Measurements from ENCODE around the gene TOGARAM2.
"Not testable (repeated sequence)": the region's sequence is repeated elsewhere in the genome, so short reads cannot be mapped to it uniquely, and the experiment has no call there.

The TOGARAM2 gene

GRCh38 chr2:28977176-28977875, 3.8 kb upstream of the TOGARAM2 start:
- no peak for DNase-seq

DNA sequence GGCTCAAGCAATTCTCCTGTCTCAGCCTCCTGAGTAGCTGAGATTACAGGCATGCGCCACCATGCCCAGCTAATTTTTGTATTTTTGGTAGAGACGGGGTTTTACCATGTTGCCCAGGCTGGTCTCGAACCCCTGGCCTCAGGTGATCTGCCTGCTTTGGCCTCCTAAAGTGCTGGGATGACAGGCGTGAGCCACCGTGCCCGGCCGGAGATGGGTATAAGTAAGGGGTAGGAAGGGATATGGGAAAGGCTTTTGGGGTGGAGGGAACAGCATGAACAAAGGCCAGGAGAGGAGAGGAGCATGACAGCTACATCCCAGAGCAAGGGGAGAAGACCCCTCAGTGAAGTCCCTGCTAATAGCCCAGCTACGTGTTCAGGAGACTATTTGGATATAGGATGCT, 3.1 kb upstream of the TOGARAM2 start:
- DNase-seq = not testable (repeated sequence)

DNA sequence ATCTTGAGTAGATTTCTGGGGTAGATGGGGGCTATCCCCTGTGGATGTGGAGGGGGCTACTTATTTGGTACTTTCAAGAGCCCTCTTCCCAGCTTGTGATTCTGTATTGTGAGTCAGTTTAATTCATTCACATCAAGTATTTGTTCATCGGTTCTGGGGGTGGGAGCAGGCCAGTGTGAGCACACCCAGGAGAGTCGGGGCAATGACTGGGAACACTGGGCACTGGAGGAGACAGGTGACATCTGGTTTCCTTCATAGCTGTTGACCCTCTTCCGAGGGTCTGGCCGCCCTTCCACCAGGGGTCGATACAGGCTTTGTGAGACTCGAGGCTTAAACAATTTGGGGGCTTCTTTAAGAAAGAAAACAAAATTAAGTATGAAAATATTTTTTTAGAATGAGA, 2.5 kb upstream of the TOGARAM2 start:
- no peak for DNase-seq

GRCh38 chr2:28979041-28979440, 2.1 kb upstream of the TOGARAM2 start:
- DNase-seq = no peak

DNA sequence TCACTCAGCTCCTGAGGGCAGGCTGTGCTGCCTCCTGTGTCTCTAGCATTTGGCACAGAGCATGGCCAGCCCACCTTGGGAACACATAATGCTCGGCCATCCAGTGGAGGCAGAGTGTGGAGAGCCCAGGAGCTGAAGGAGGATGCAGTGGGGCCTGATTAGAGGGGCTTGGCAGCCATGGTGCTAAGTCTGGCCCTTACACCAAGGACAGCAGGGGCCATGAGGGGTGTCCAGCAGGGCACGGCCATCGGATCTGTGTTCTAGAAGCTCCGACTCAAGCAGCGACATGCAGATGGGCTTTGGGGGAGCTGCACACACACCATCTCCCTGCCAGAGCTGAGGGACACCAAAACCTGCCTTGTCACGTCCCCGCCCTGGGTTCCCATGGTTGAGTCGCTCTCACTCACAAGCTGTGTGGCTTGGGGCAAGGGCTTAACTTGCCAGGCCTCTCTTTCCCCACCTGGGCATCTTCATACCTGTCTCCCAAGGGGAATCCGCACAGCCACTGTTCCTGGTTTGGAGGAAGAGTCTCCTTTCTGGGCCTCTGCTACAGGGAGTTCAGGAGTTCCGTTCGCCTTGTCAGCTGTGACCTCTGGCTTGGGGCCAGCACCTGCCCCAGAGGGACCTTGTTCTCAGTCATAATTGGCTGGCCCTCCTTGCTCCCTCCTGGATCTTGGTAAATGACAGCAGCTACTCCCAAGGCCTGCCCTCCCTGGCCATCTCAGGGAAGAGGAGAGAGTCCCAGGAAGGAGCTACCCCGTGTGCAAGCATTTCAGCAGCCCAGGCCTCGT, 1.3 kb upstream of the TOGARAM2 start:
- peak; percentile 25 for DNase-seq

DNA sequence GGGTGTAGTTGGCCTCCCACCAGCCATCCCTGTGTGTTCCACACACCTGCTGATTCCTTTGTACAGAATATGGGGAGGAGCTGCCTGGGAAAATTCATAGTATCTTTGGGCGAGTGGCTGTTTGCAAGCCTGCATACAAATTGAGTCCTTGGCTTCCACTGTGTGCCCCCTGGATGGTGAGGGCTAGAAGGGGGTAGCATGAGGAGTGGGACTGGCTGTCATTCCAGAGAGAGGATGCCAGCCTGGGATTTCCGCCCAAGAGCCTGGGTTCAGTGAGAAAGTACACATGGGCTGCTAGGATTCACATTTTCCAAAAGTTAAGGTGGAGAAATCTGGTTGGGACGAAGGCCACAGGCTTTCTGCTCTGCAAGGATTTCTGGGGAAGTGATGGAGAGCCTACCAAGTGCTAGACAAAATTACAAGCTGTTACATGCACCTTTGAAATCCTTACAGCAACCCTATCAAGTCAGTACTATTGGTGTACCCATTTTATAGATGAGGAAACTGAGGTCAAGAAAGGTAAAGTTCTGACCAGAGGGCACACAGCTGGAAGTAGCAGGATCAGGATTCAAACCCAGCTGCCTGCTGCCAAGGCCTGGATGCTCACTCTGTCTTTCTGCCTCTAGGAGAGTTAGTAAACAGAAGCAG, 606 bp upstream of the TOGARAM2 start:
- DNase-seq = no peak

DNA sequence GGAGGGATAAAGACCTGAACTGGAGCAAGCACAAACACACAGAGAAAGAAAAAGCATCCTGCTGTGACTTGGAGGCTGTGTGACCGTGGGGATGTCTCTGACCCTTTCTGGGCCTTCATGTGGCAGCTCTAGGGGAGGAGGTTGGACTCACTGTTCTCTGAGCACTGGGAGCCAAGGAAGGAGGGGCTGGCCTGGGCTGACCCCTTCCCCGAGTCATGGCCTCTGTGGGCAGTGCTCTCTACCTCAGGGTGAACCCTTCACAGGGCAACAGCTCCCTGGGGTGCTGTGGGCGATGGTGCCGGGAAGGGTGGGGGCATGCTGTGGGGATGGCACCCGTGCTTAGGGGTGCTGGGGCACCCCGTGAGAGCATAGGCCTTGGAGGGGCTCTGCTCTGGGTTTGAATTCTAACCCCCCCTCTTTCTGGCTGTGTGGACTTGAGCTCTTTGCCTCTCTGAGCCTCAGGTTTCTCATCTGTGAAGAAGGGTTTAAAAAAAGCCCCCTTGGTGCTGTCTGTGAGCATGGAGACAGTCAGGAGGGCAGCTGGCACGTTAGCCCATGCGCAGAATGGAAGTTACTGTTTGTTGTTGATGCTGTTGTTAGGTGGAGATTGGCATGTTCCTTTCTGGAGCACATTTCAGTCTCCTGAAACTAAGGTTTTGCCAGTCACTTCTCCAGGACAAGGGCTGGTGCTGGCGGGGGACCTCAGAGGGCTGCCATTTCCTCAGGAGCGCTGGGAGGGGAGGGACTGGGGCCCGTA, 700 bp downstream of the TOGARAM2 start:
- no peak for DNase-seq

GRCh38 chr2:28982381-28982950, 1.4 kb downstream of the TOGARAM2 start:
- no peak for DNase-seq

- DNase-seq = no peak
Measured at GRCh38 chr2:28986429-28986828, 5.3 kb downstream of the TOGARAM2 start.

GRCh38 chr2:28989973-28990372, 8.9 kb downstream of the TOGARAM2 start:
- no peak for DNase-seq

DNA sequence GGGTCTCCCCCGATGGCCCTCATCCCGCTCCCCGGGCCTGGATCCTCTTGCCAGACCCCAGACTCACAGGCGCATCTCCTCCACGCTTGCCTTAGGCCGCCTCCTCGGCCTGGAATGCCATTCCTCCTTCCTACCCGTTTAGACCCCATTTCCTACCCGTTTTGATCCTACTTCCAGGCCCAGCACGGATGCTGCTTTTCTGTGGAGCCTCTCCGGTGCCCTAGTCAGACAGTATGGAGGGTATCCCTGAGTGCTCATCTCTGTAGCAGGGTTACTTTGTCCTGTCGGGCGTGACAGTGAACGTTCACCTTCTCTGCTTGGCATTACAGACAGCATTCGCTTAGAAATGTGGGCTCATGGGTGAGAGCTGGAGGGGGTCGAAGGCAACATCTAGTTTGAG, 9.3 kb downstream of the TOGARAM2 start:
- no peak for DNase-seq

GRCh38 chr2:28991021-28991420, 9.9 kb downstream of the TOGARAM2 start:
- no peak for DNase-seq

DNA sequence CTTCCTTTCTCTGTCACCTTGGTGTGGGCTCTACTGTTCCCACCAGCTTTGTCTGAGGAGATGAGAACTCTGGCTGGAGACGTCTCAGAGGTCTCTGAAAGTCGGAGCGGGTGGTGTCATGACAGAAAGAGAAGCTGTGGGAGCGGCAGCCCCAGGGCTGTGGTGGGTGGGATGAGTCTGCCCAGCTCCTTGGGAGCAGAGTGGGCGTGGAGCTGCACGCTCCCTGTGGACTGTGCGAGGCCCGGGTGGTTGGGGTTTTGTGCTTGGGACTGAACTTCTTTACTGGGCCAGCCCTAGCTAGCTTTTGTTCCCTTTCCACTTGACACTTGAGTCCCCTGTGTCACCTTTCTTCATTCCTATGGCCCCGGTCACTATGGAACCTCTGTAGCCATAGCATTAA, 10.4 kb downstream of the TOGARAM2 start:
- DNase-seq = no peak

DNA sequence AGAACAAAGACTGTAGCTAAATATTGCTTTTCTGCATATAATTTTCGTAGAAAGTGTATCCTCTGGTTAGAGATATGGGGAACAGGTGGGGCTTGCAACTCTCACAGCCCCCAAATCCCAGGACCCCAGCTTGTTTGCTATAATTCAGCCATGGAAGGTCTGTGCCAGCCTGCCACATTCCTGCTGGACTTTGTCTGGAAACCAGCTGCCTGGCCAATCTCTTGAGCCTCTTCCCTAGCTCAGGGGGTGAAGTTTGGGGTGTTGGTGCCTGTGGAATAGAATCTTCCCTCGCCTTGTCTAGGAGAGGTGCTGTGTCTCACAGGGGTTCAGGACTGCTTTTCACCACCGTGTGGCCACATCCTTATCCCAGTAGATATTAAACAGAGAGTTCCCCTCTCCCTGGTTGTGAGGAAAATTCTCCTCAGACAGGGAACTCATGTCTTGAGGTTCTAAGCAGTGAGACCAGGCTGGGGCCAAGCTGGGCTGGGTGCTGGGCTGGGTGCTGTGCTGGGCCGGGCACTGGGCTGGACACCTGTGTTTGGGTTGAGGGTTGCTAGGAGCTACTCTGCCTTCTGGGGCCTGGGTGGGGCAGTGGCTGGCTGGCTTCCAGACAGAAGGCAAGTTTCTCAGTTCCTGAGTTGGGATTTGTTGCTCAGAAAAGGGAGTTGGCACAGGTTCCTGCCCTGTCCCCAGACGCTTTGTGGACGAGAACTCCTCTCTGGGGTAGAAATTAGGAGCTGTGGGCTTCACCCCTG, 12.3 kb downstream of the TOGARAM2 start:
- no peak for DNase-seq

GRCh38 chr2:28994074-28994473, 13.0 kb downstream of the TOGARAM2 start:
- no peak for DNase-seq

- DNase-seq = no peak
Measured at GRCh38 chr2:28994679-28995078, 13.6 kb downstream of the TOGARAM2 start.

DNA sequence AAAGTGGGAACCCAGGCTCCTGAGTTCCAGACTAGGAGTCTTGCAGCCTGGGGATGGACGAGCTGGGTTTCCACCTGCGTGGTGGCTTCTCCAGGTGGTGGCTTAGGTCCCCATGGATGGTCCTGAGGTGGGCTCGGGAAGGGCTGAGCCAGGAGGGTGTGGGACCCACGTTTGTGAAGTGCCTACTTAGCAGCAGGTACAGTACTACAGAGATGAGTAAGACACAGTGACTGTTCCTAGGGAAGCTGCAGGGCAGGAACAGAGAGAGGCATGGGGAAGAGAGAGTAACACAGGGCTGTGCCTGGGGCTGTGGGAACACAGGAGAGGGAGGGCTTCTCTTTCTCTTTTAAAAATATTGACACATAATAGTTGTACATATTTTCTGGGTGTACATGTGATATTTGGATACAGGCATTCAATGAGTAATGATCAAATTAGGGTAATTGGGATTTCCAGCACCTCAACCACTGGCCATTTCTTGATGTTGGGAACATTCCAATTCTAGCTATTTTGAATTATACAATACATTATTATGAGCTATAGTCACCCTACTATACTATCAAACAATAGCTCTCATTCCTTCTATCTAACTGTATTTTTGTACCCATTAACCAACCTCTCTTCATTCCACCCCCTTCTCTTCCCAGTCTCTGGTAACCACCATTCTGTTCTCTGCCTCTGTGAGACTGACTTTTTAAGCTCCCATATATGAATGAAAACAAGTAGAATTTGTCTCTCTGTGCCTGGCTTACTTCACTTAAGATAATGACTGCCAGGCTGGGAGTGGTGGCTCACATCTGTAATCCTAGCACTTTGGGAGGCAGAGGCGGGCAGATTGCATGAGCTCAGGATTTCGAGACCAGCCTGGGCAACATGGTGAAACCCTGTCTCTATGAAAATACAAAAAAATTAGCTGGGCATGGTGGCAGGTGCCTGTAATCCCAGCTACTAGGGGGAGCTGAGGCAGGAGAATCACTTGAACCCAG, 15.0 kb downstream of the TOGARAM2 start:
- DNase-seq = no peak

DNA sequence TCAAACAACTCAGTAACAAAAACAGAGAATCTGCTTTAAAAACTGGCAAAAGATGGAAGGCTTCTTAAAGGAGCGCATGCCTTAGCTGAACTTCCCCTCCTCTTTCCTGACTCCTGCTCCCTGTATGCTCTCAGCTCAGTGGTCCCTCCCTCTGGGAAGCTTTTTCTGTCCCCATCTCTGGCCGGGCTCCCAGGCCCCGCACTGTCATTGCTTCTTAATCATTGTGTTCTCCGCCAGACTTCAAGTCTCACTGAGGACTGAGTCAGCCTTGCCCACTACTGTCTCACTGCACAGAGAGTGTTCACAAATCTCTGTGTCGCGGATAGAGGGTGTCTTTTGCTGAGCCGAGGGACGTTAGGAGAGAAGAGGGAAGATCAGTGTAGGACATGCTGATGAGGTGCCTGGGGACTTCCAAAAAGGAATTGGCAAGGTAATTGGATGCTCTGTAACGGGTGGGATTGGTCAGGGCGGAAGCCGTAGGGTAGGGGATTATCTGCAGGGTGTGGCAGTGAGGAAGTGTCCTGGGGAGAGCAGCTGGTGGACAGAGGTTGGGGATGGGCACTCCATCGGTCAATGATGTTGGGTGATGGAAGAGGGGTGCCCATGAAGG, 16.2 kb downstream of the TOGARAM2 start:
- no peak for DNase-seq

- DNase-seq = no peak
Measured at GRCh38 chr2:28997847-28998735, 17.0 kb downstream of the TOGARAM2 start.
